ACC112 (cell line): ENCODE data around the gene OR4D2.
"Not testable (repeated sequence)": the region's sequence is repeated elsewhere in the genome, so short reads cannot be mapped to it uniquely, and the experiment has no call there.

Experiments used
- H2AFZ ChIP-seq: fragments of 200-600 bp; sonication (generic); one replicate; pipeline ENCODE4 v1.6.0; 2017; ENCODE audit warnings: antibody characterized with exemption, low read length; ENCODE audit not compliant: unreplicated experiment
- H3K27ac ChIP-seq: fragments of 200-600 bp; sonication (generic); 2 replicates; pipeline ENCODE4 v1.5.1; 2014; ENCODE audit warnings: low read depth, mild to moderate bottlenecking, antibody characterized with exemption, low read length, moderate library complexity
- H3K27me3 ChIP-seq: fragments of 200-600 bp; sonication (generic); 2 replicates; pipeline ENCODE4 v1.6.1; 2014; ENCODE audit warnings: mild to moderate bottlenecking, antibody characterized with exemption, low read length, moderate library complexity, mixed read lengths; ENCODE audit not compliant: insufficient read depth
- H3K36me3 ChIP-seq: fragments of 200-600 bp; sonication (generic); 2 replicates; pipeline ENCODE4 v1.6.1; 2016; ENCODE audit warnings: mild to moderate bottlenecking, antibody characterized with exemption, low read length, moderate library complexity, mixed read lengths; ENCODE audit not compliant: insufficient read depth
- H3K4me1 ChIP-seq: fragments of 200-600 bp; sonication (generic); one replicate; pipeline ENCODE4 v1.6.1; 2016; ENCODE audit warnings: low read length, mixed read lengths; ENCODE audit not compliant: insufficient read depth, unreplicated experiment, control insufficient read depth
- H3K4me3 ChIP-seq: fragments of 200-600 bp; sonication (generic); 2 replicates; pipeline ENCODE4 v1.5.1; 2014; ENCODE audit warnings: mild to moderate bottlenecking, low read depth, low read length
- H3K79me2 ChIP-seq: fragments of 200-600 bp; sonication (generic); one replicate; pipeline ENCODE4 v1.6.0; 2016; ENCODE audit warnings: low read length; ENCODE audit not compliant: control insufficient read depth, unreplicated experiment, insufficient read depth

Gene OR4D2

DNA sequence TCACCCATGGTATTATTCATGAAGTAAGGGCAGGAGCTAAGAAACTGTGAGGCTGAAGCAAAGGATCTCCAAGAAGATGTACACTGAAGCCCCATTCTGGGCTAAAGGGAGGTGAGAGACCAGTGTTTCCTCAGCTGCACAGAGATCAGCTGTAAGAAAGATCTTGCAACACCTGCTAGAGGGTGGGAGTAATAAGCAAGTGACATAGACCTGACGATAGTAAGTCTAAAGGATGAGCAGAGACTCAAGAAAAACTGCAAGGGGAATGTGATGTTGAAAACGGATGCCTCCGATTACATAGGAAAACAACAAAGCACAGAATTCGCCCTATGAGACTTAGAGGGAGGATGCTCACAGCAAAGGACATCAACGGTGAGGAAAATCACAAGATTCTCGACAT, at the start of gene OR4D2:
OR4D2 (plus strand) TSS at position 301 of the 400 bp plus-strand sequence. CDS start 2,674 bp downstream, outside the sequence.
- Histone ChIP-seq H3K4me1 (no peaks in the 10 kb centered on the region), H2AFZ (no peak within 1 kb of the TSS), H3K79me2 (no peaks in the 10 kb centered on the region), H3K27ac (no peak within 1 kb of the TSS), H3K4me3 (no peak within 1 kb of the TSS), H3K36me3 (no peaks in the 10 kb centered on the region), H3K27me3 (peaks cover 97% of the 10 kb centered on the region)

- no peaks in the 10 kb centered on the region for H3K79me2 ChIP-seq
- no peaks in the 10 kb centered on the region for H3K36me3 ChIP-seq
- no peaks in the 10 kb centered on the region for H3K4me1 ChIP-seq
- H3K27me3 ChIP-seq, result peaks cover 61% of the 10 kb centered on the region
- no peak overlapping the region for H2AFZ ChIP-seq
- H3K4me3 ChIP-seq, result no peak overlapping the region
- no peak overlapping the region for H3K27ac ChIP-seq
Observed at GRCh38 chr17:58117382-58117781, 49.4 kb upstream of the OR4D2 start.

DNA sequence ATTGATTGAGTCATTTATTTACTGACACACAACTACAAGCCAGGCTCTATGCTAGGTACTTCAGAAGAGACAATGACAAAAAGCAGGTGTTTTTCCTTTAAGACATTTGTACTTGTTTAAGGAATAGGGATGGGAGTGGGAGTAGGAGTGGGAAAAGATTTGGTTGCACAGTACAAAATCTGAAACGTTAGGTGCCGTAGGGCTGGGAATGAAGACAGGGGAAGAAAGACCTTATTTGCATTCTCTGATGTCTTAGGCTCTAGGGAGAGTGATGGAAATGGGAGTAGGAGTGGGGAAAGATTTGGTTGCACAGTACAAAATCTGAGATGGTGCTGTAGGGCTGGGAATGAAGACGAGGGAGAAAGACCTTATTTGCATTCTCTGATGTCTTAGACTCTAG, 47.3 kb upstream of the OR4D2 start:
- Histone ChIP-seq H3K4me3 (no peak overlapping the region), H2AFZ (no peak overlapping the region), H3K27me3 (peaks cover 62% of the 10 kb centered on the region), H3K27ac (no peak overlapping the region), H3K36me3 (no peaks in the 10 kb centered on the region), H3K4me1 (no peaks in the 10 kb centered on the region), H3K79me2 (no peaks in the 10 kb centered on the region)

DNA sequence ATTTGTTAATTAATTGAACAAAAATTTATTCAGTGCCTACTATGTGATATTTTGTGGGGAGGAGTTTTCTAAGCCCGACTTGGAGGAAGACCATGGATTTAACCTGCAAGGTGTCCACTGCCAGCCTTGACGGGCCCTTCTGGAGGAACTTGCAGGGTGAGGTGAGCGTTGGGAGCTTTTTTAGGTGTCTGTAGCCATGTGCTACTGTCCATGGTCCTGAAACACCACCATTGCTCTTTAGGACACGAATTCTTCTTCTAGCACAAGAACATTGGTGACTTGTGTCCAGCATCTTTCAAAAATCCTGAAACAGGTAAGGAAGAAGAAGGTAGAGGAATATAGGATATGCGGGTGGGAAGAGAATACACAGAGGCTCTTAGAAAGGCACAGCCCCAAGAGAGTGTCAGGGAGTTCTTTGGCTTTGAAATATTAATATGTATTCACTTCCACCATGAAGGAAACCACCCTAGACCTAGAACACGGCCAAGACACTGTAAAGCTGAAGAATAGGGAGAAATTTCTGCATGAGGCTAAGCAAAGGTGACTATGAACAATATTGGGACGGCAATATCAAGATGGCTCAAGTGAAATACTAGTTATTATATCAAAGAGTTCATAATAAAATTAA, 46.5 kb upstream of the OR4D2 start:
- H3K27ac ChIP-seq, result no peak overlapping the region
- no peak overlapping the region for H3K4me3 ChIP-seq
- no peak overlapping the region for H2AFZ ChIP-seq
- peaks cover 59% of the 10 kb centered on the region for H3K27me3 ChIP-seq
- H3K79me2 ChIP-seq, result no peaks in the 10 kb centered on the region
- no peaks in the 10 kb centered on the region for H3K4me1 ChIP-seq
- H3K36me3 ChIP-seq, result no peaks in the 10 kb centered on the region

GRCh38 chr17:58121925-58122324, 44.9 kb upstream of the OR4D2 start:
- Histone ChIP-seq H3K36me3 (no peaks in the 10 kb centered on the region), H3K27ac (no peak overlapping the region), H3K4me3 (no peak overlapping the region), H3K4me1 (no peaks in the 10 kb centered on the region), H3K79me2 (no peaks in the 10 kb centered on the region), H3K27me3 (peaks cover 60% of the 10 kb centered on the region), H2AFZ (no peak overlapping the region)

DNA sequence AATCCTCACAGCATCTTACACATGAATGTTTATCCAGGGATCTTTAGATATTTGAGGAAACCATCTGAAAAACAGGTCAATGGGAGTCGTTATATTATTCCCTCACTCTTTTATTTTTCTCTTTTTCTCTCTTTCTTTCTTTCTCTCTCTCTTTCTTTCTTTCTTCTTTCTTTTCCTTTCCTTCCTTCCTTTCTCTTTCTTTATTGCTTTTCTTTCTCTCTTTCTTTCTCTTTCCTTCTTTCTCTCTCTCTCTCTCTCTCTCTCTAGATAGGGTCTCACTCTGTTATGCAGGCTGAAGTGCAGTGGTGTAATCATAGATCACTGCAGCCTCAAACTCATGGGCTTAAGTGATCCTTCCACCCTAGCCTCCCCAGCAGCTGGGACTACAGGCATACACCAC, 38.9 kb upstream of the OR4D2 start:
- no peak overlapping the region for H2AFZ ChIP-seq
- no peak overlapping the region for H3K27ac ChIP-seq
- H3K4me3 ChIP-seq, result no peak overlapping the region
- no peaks in the 10 kb centered on the region for H3K36me3 ChIP-seq
- no peaks in the 10 kb centered on the region for H3K79me2 ChIP-seq
- no peaks in the 10 kb centered on the region for H3K4me1 ChIP-seq
- peaks cover 62% of the 10 kb centered on the region for H3K27me3 ChIP-seq

DNA sequence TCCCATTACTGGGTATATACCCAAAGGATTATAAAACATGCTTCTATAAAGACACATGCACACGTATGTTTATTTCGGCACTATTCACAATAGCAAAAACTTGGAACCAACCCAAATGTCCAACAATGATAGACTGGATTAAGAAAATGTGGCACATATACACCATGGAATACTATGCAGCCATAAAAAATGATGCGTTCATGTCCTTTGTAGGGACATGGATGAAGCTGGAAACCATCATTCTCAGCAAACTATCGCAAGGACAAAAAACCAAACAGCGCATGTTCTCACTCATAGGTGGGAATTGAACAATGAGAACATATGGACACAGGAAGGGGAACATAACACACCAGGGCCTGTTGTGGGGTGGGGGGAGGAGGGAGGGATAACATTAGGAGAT, 34.1 kb upstream of the OR4D2 start:
- not testable (repeated sequence) for H3K36me3 ChIP-seq, H2AFZ ChIP-seq
- H3K27me3 ChIP-seq, result peaks cover 72% of the 10 kb centered on the region

DNA sequence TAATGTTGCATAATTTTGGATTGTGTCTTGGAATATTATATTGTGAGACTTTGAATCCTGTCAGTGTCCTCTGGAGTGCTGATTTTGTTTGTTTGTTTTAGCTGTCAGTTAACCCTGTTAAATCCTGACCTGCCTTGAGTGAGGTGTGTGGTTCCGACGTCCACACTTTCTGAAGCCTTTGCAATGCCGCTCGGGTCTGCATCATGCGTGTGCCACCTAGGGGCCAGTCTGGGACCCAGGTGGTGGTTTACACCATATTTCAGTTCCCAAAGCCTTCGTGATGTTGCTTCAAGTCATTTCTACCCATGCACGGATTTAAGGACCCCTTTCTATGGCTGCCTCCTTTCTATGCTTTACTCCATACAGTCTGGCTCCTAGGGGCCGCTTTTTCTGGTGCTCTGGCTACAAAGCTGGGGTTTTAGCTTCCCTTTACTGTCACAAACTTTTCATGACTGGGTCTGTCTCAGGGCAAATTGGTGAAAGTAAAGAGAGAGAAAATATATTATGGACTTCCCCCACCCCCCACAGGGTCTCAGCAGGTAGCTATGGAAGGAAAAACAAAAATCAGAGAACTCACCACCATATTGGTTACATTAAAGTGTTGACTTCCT, 30.0 kb upstream of the OR4D2 start:
- Histone ChIP-seq H3K79me2 (no peaks in the 10 kb centered on the region), H3K36me3 (no peaks in the 10 kb centered on the region), H3K4me1 (no peaks in the 10 kb centered on the region), H3K27me3 (peaks cover 80% of the 10 kb centered on the region), H3K4me3 (no peak overlapping the region), H2AFZ (no peak overlapping the region), H3K27ac (no peak overlapping the region)

More for the DNA sequence above, 34.1 kb upstream of the OR4D2 start:
- H3K4me3 ChIP-seq, H3K4me1 ChIP-seq, H3K79me2 ChIP-seq, H3K27ac ChIP-seq: not testable (repeated sequence)

- Histone ChIP-seq H3K36me3 (no peaks in the 10 kb centered on the region), H3K27ac (no peak overlapping the region), H3K4me1 (no peaks in the 10 kb centered on the region), H3K79me2 (no peaks in the 10 kb centered on the region), H2AFZ (no peak overlapping the region), H3K27me3 (peaks cover 79% of the 10 kb centered on the region), H3K4me3 (no peak overlapping the region)
Observed at GRCh38 chr17:58141505-58141904, 25.3 kb upstream of the OR4D2 start.

GRCh38 chr17:58143335-58143734, 23.4 kb upstream of the OR4D2 start:
- not testable (repeated sequence) for H3K27ac ChIP-seq, H3K4me1 ChIP-seq, H3K79me2 ChIP-seq, H3K36me3 ChIP-seq, H3K4me3 ChIP-seq, H2AFZ ChIP-seq
- H3K27me3 ChIP-seq, result peaks cover 79% of the 10 kb centered on the region

- no peaks in the 10 kb centered on the region for H3K36me3 ChIP-seq
- peaks cover 79% of the 10 kb centered on the region for H3K27me3 ChIP-seq
- H3K4me1 ChIP-seq, result no peaks in the 10 kb centered on the region
- H3K27ac ChIP-seq, result no peak overlapping the region
- no peak overlapping the region for H2AFZ ChIP-seq
- H3K4me3 ChIP-seq, result no peak overlapping the region
- H3K79me2 ChIP-seq, result no peaks in the 10 kb centered on the region
Observed at GRCh38 chr17:58144801-58145200, 22.0 kb upstream of the OR4D2 start.
